Heart right ventricle (tissue), 16 donors: ENCODE measurements around the gene MRPL12. TPM values are rescaled to one million over a fixed set of nuclear protein-coding genes. Genes with fewer than 3 reads are reported as not detected.

Source experiments
- ATAC-seq, 8 donors: fragments of 200-7000 bp; cut with Tn5 transposase; one replicate each; pipeline ENCODE4 v1.9.1; 2020; ENCODE audit warnings: mild to moderate bottlenecking in 8 of 8, moderate library complexity in 8 of 8, moderate number of reproducible peaks in 1 of 8
- DNase-seq, 2 donors: peaks; one replicate each; pipeline ENCODE4 v3.0.0-alpha.2; 2020
- H3K27ac ChIP-seq, 10 donors: fragments of 200-600 bp; sonication (generic) in 2 of 10; one replicate each; pipeline versions ENCODE4 v1.5.0 to v1.8.0; 2020 to 2022; ENCODE audit warnings: mild to moderate bottlenecking in 3 of 10
- H3K27me3 ChIP-seq, 7 donors: fragments of 200-600 bp; one replicate each; pipeline ENCODE4 v1.8.0; 2021 to 2022; ENCODE audit warnings: mild to moderate bottlenecking in 2 of 7
- H3K36me3 ChIP-seq, 9 donors: fragments of 200-600 bp; sonication (generic) in 1 of 9; one replicate each; pipeline versions ENCODE4 v1.5.0 to v1.8.0; 2020 to 2022; ENCODE audit warnings: mild to moderate bottlenecking in 2 of 9
- H3K4me1 ChIP-seq, 9 donors: fragments of 200-600 bp; sonication (generic) in 1 of 9; one replicate each; pipeline versions ENCODE4 v1.5.0 to v1.8.0; 2020 to 2022; ENCODE audit warnings: mild to moderate bottlenecking in 4 of 9
- H3K4me3 ChIP-seq, 10 donors: fragments of 200-600 bp; sonication (generic) in 2 of 10; one replicate each; pipeline versions ENCODE4 v1.5.0 to v1.8.0; 2020 to 2022; ENCODE audit warnings: mild to moderate bottlenecking in 7 of 10, moderate library complexity in 2 of 10
- H3K9me3 ChIP-seq, 11 donors: fragments of 200-600 bp in 10 of 11; sonication (generic) in 2 of 11; one replicate each; pipeline versions ENCODE4 v1.5.0 to v1.8.0; 2013 to 2022; ENCODE audit warnings: mild to moderate bottlenecking in 2 of 11, control low read depth in 1 of 11, moderate library complexity in 1 of 11
- CTCF ChIP-seq, 9 donors: fragments of 200-600 bp; sonication (generic) in 2 of 9; IDR thresholded peaks; one replicate each; pipeline versions ENCODE4 v1.5.0 to v1.8.0; 2021 to 2022; ENCODE audit warnings: antibody characterized with exemption in 9 of 9, mild to moderate bottlenecking in 5 of 9, moderate library complexity in 1 of 9
- WGBS, 2 donors: extraction: QIAGEN DNeasy Blood & Tissue Kit; methylation state at CpG; one replicate each; pipeline ENCODE4 v1.1.7; 2013; ENCODE audit warnings: inconsistent platforms in 1 of 2; 5-methylcytosine and 5-hydroxymethylcytosine counted together
- intact Hi-C, 10 donors: fragments of 100-400 bp; cut with DNase I; formaldehyde crosslinking; loops; one replicate each; pipeline versions ENCODE4 v1.11.1 to v1.14.2; 2022
- polyA plus RNA-seq, 2 donors: library from polyadenylated mRNA; stranded (reverse); fragments of 200-250 nt; gene quantifications; one replicate each; pipeline ENCODE4 v1.2.3, GENCODE V29; 2013
- total RNA-seq, 10 donors: library from RNA; stranded (reverse); fragmentation: NEBNext Ultra II Directional in 3 of 10; extraction: Animal tissue kit (Norgen Biotek cat#: 25700) in 3 of 10; gene quantifications; one replicate each; pipeline versions ENCODE4 v1.2.1 to v1.2.4, GENCODE V29; 2021 to 2023
- donor health status: Arrhythmogenic right ventricular cardiomyopathy.
- donor health status: ischemic (EF 13 %, LVEDD 7.1; RV severe dilation, severe dysfunction).
- donor health status: healthy with polysubstance abuse.
- donor health status: DM: no; HTN: yes; CAD: no.
- donor health status: DM: no; HTN: no; CAD: no.
- donor health status: ischemic (EF 25% LVEDD 6.9; RV normal size, moderate dysfunction).
- donor health status: ischemic (EF 25% LVEDD 5.7; RV mildly dilated, moderate dysfunction).
- donor health status: healthy.
- donor health status: DM: yes; HTN: yes; CAD: no.
- donor health status: Ischemic cardiomyopathy.
- donor health status: ischemic (EF 35%, LVEDD 5.7; RV mildly dilated, moderate dysfunction).
- donor health status: nonischemic (EF 11% LVEDD 7.7; RV severe dilation, severe dysfunction).
- donor health status: DM: yes; HTN: yes; CAD: no.
- donor health status: PGD.
- donor health status: ischemic (EF 29% LVEDD 5.4; RV normal size, mild dysfunction).
- donor health status: nonischemic (EF 23%, LVEDD 6.1; RV moderate dilation, normal function).

The MRPL12 gene
- total and polyA plus RNA-seq, 12 donors = 105 to 533 (median 135) TPM

GRCh38 chr17:81667754-81668153 is 35.4 kb upstream of the MRPL12 start:
- Histone ChIP-seq H3K27me3 (no peaks in the 10 kb centered on the region), H3K9me3 (no peaks in the 10 kb centered on the region), H3K27ac (no peak overlapping the region), H3K36me3 (peaks cover 0 to 59% (median 3%) of the 10 kb centered on the region in 9 donors), H3K4me3 (peak overlapping the region in 2 of 10 donors; percentile 95 to 99), H3K4me1 (peaks cover 6 to 29% (median 24%) of the 10 kb centered on the region in 9 donors)
- TF ChIP-seq CTCF (IDR thresholded peaks at IDR 0.05) = no peak
- no peak for ATAC-seq
- 83 to 87% methylated on average over 18 of the region's 18 CpGs for WGBS, 2 donors
- DNase-seq = no peak
- intact Hi-C loops = loop anchor here in 1 of 10 donors (2.0 kb wide), 1 partner anchor 31 kb away; the partner anchor contains the start of genes NPLOC4 and TSPAN10

- TF ChIP-seq CTCF (IDR thresholded peaks at IDR 0.05) = no peak
- DNase-seq = no peak
- intact Hi-C loops = no loop called here
- peak in 2 of 8 donors; percentile 4 to 12 for ATAC-seq
- WGBS, 2 donors = 84 to 85% methylated on average over 18 of the region's 18 CpGs
- H3K4me1 ChIP-seq = peaks cover 0 to 15% (median 10%) of the 10 kb centered on the region in 9 donors
- H3K9me3 ChIP-seq = no peaks in the 10 kb centered on the region
- no peak overlapping the region for H3K27ac ChIP-seq
- H3K36me3 ChIP-seq = peaks cover 0 to 74% (median 6%) of the 10 kb centered on the region in 9 donors
- no peak overlapping the region for H3K4me3 ChIP-seq
- no peaks in the 10 kb centered on the region for H3K27me3 ChIP-seq
Observed at GRCh38 chr17:81672504-81672903, 30.7 kb upstream of the MRPL12 start.

GRCh38 chr17:81672954-81673353 is 30.2 kb upstream of the MRPL12 start:
- intact Hi-C loops = no loop called here
- no peak for DNase-seq
- WGBS, 2 donors = 91 to 96% methylated on average over 16 of the region's 16 CpGs
- no peaks in the 10 kb centered on the region for H3K9me3 ChIP-seq
- peak in 1 of 8 donors; percentile 6 for ATAC-seq
- no peaks in the 10 kb centered on the region for H3K27me3 ChIP-seq
- H3K27ac ChIP-seq = no peak overlapping the region
- peaks cover 0 to 73% (median 6%) of the 10 kb centered on the region in 9 donors for H3K36me3 ChIP-seq
- TF ChIP-seq CTCF (IDR thresholded peaks at IDR 0.05) = no peak
- H3K4me3 ChIP-seq = no peak overlapping the region
- H3K4me1 ChIP-seq = peaks cover 0 to 10% (median 6%) of the 10 kb centered on the region in 9 donors

- H3K4me1 ChIP-seq = peaks cover 0 to 7% (median 3%) of the 10 kb centered on the region in 9 donors
- no peaks in the 10 kb centered on the region for H3K27me3 ChIP-seq
- DNase-seq (no peak), ATAC-seq (no peak)
- H3K36me3 ChIP-seq = peaks cover 0 to 66% (median 6%) of the 10 kb centered on the region in 9 donors
- no peak overlapping the region for H3K4me3 ChIP-seq
- intact Hi-C loops = no loop called here
- 83 to 84% methylated on average over 18 of the region's 18 CpGs for WGBS, 2 donors
- H3K9me3 ChIP-seq = no peaks in the 10 kb centered on the region
- TF ChIP-seq CTCF (IDR thresholded peaks at IDR 0.05) = no peak
- no peak overlapping the region for H3K27ac ChIP-seq
Observed at GRCh38 chr17:81673561-81674258, 29.5 kb upstream of the MRPL12 start.
